Fibroblast of skin of right quadriceps (primary cell): Measurements from ENCODE around the gene CHD1L.
A peak's percentile ranks its signal among the peaks of the same experiment; 100 is the strongest.
"Not testable (repeated sequence)": the region's sequence is repeated elsewhere in the genome, so short reads cannot be mapped to it uniquely, and the experiment has no call there.

Source experiments
- DNase-seq: peaks from one replicate; pipeline ENCODE4 v3.0.0-alpha.2; 2013

The CHD1L gene

DNA sequence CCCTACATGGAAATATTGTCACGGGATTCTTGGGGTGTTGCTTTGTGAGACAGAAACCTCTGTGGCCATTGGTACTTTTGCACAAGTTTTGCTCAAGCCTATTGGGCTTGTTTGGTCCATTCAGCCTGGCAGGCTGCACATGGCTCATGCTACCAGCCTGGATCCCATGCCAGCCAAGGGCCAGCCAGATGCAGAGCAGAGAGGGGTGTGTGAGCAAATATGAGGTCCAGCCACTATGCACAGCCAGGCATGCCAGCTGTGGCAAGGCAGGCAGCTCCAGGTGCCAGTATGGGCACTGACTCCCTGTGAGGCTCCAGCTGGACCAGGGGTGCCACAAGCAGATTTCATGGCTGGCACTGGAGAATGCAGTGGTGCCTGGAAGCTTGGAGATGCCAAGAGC lies 6.7 kb upstream of the CHD1L start:
- no peak for DNase-seq

- DNase-seq, result no peak
Measured at GRCh38 chr1:147236448-147236847, 6.0 kb upstream of the CHD1L start.

DNA sequence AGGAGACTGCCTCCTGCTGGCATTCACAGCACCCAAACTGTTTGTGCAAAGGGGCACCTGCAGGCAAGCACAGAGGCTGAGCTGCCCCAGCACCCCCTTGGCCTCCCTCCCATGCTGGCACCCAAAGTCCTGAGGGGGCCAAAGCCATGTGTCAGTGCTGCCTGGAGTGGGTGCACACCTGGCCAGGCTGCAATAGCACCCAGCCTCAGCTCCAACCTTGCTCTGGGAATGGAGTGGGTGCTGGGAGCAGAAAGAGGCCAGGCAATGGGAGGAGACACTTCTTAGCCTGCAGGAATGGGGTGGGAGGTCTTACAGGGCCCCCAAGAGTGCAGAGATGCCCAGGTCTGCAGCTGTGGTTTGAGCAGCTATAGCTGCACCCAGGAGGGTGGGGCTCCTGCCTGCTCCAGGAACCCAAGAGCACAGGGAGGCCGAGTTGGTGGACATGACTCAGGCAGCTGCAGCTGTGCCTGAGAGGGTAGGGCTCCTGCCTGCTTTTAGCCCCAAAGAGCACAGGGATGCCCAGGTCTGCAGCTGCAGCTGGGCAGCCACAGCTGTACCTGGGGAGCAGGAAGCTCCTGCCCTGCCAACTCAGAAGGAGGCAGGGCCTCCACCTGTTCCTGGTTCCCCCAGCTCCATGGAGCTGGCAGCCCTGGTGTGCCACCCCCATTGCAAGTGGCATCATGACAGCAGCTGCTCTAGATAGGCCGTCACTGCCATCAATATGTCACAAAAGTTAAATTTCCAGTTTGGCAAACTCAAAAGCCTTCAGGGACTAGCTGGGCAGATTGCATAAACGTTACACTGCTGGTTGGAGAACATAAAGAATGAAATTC lies 5.3 kb upstream of the CHD1L start:
- no peak for DNase-seq

- DNase-seq, result no peak
Measured at GRCh38 chr1:147238053-147238902, 4.2 kb upstream of the CHD1L start.

DNA sequence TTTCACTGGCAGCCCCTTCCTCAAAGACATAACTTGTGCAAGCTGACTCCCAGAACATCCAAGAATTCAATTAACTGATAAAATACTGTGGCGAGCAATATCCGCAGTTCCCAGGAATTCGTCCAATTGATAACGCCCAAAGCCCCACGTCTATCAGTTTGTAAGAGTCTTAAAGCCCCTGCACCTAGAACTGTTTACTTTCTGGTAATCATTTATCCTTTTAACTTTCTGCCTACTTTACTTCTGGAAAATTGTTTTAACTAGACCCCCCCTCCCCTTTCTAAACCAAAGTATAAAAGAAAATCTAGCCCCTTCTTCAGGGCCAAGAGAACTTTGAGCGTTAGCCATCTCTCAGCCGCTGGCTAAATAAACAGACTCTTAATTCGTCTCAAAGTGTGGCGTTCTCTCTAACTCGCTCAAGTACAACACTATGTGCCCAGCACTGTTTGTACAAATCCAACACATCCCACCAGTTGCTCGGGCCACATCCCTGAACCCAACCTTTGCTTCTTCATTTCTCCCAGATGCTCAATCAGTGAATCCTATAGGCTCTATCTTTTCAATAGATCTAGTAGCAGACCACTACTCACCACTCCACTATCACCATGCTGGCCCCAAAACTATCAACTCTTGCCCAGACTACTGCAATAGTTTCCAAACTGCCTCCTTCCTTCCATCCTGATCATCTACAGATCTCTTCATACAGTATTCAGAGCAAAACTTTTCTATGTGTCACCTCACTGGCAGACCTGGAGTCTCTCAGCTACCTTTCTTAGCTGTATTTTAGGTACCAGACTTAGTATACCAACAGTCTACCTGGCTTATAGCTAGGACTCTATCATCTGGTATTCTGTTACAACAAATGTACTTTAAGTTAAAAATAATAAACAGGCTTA lies 3.3 kb upstream of the CHD1L start:
- DNase-seq, result no peak

DNA sequence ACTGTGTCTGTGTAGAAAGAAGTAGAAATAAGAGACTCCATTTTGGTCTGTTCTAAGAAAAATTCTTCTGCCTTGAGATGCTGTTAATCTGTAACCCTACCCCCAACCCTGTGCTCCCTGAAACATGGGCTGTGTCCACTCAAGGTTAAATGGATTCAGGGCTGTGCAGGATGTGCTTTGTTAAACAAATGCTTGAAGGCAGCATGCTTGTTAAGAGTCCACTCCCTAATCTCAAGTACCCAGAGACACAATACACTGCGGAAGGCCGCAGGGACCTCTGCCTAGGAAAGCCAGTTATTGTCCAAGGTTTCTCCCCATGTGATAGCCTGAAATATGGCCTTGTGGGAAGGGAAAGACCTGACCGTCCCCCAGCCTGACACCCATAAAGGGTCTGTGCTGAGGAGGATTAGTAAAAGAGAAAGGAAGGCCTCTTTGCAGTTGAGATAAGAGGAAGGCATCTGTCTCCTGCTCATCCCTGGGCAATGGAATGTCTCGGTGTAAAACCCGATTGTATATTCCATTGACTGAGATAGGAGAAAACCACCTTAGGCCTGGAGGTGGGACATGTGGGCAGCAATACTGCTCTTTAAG lies 2.3 kb upstream of the CHD1L start:
- DNase-seq, result not testable (repeated sequence)

- DNase-seq, result no peak
Measured at GRCh38 chr1:147241934-147242448, 493 bp upstream of the CHD1L start.

DNA sequence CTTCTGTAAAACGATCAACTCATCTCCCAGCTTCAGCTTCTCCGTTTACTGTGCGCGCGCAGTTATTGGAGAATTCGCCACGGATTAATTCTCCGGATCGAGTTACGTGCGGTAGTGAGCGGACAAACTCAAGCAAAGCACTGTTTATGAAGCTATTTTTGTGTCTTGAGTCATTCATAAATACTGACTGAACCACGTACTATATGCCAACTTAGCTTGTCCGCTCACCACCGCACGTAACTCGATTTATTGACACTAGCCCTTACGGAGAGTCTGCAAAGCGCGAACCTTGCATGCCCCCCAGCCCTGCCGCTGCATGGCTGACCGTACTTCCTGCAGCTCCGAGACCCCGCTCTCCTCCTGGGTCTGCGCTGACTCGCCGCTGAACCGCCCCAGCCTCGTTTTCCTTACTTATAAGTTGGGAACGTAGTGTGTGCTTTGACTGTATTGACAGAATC lies 773 bp downstream of the CHD1L start:
- no peak for DNase-seq

GRCh38 chr1:147243841-147244240 lies 1.4 kb downstream of the CHD1L start:
- DNase-seq, result no peak

DNA sequence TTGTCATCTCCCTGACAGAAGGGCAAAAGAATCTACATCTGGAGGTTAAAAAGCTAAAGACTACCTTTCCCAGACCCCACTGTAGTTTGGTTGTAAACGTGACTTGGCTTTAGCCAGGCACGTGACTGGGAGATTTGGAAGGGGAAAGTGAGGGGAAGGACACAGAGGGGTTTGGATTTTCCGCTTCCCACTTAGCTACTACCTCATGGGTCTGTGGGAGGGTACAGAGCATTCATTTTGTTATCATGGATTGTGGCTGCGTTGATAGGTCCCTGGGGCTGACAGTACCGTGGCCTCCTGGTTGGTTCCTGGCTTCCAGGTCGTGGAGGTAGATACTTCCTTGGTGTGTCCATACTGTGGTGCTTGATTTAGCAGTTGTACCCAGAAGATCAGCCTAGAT lies 2.6 kb downstream of the CHD1L start:
- DNase-seq, result no peak

DNA sequence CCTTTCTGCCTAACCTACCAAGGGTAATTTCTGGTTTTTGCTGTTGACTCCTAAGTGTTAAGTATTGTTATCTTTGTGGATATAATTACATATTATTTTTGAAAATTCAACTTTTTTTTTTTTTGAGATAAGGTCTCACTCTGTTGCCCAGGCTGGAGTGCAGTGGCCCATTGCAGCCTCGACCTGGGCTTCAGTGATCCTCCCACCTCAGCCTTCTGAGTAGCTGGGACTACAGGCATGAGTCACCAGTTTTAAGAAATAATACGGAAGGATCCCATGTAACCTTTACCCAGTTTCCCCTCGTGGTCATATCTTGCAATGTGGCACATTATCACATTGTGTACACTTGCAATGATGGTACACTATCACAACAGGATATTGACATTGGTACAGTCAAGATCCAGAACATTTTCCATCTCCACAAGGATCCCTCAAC lies 3.1 kb downstream of the CHD1L start:
- no peak for DNase-seq

DNA sequence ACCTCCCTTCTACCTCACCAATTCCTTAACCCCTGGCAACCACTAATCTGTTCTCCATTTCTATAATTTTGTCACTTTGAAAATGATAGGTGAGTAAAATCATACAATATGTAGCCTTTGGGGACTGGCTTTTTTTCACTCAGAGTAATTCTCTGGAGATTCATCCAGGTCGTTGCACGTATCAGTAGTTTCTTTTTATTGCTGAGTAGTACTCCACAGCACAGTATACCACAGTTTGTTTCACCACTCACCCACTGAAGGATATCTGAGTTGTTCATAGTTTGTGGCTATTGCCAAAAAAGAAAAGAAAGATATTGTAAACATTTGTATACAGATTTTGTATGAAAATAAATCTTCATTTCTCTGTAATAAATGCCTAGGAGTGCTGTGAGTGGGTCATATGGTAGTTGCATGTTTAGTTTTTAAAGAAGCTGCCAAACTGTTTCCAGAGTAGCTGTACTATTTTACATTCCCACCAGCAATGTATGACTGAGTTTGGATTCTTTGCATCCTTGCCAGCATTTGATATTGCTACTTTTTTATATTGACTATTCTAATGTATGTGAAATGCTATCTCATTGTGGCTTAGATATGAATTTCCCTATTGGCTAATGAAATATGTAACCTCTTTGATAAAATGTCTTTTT lies 3.7 kb downstream of the CHD1L start:
- no peak for DNase-seq

DNA sequence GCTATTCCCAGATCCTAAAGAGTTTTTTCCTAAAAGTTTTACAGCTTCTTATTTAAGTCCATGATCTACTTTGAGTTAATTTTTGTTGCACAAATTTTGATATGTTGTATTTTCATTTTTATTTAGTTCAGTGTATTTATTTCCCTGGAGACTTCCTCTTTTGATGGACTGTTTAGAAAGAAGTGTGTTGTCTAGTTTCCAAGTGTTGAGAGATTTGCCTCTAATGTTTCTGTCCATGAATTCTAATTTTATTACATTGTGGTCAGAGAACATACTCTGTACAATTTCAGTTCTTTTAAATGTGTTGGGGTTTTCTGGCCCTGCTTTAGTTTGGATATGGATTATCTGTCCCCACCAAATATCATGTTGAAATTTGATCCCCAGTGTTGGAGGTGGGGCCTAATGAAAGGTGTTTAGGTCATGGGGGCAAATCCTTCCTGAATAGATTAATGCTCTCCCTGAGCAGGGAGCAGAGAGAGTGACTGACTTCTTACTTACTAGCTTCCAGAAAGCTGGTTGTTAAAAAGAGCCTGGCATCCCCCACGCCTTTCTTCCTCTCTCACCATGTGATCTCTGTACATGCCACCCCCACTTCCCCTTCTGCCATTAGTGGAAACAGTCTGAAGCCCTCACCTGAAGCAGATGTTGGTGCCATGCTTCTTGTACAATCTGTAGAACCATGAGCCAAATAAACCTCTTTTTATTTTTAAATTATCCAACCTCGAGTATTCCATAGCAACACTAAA lies 4.6 kb downstream of the CHD1L start:
- no peak for DNase-seq

- DNase-seq, result no peak
Measured at GRCh38 chr1:147247656-147248238, 5.3 kb downstream of the CHD1L start.

DNA sequence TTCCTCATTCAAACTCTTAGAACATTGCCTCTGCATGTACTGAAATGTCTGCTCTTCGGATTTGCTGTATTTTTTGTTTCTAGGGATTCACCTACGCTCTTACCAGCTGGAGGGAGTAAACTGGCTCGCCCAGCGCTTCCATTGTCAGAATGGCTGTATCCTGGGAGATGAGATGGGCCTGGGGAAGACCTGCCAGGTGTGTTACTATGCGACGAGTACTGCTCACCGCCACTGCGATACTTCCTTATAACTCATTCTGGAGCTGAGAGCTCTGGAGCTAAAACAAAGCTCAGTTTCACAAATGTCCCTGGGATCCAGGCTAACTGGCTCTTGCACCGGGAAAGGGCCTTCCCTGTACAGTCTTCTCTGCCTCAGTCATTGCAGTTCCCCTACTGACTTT lies 10.1 kb downstream of the CHD1L start:
- DNase-seq, result no peak

DNA sequence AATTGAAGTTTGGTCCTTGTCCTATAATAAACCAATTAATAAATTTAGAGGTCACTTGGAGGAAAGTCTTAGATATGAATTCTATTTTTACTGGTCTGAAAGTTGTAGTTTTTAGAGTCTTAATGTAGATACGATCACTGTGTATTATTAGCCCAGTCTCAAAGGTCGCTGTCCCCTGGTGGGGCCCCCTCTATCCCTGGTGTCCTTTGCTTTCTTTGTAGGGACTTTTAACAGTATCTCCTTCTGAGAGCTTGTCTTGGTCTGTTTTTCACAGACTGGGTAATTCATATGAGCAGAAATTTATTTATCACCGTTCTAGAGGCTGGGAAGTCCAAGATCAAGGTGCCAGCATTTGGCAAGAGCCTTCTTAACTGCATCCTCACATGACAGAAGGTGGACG lies 18.5 kb downstream of the CHD1L start:
- DNase-seq, result no peak

- peak; percentile 55 for DNase-seq
Measured at GRCh38 chr1:147264158-147264768, 21.8 kb downstream of the CHD1L start.

- no peak for DNase-seq
Measured at GRCh38 chr1:147266381-147266780, 23.9 kb downstream of the CHD1L start.

DNA sequence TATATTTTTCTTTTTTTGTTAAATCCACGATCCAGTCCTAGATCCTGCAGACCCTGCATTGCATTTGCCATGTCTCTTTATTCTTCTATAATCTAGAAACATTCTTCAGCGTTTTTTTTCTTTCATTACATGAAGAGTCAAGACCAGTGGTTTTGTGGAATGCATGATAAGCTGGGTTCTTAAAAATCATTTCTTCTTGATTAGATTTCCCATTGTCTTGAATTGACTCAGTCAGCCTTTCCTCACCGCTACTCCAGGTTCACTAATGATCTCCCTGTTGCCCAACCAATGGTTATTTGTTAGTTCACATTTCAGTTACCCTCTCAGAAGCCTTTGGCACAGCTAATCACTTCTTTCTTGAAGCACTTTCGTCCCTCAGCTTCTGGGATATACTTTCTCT lies 25.2 kb downstream of the CHD1L start:
- no peak for DNase-seq

DNA sequence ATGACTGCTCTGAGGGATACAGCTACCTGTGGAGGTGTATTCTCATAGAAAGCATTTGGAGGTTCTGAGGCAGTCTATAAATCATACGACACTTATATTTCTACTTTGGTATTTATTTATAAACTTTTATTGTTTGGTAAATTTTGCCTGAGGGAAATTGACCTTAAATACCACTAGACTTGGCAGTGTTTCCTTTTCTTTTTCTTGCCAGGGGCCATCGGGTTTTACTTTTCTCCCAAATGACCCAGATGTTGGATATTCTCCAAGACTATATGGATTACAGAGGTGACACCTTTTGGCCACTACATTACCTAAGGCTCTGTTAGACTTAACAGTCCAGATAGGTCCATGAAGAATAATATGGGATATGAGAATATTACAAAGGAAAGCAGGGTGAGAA lies 28.2 kb downstream of the CHD1L start:
- no peak for DNase-seq
